Stomach (tissue), 9 donors: Measurements from ENCODE around the gene FCRLA. TPM values are rescaled to one million over a fixed set of nuclear protein-coding genes. Genes with fewer than 3 reads are reported as not detected.

Experiments
- DNase-seq, 2 donors: peaks; one replicate each; pipeline versions ENCODE4 v3.0.0 to v3.0.0-alpha.2; 2013 to 2019
- H3K27ac ChIP-seq, 5 donors: fragments of 200-600 bp in 4 of 5; sonication (generic) in 4 of 5; one replicate each; pipeline ENCODE4 v1.5.1; 2013 to 2019; ENCODE audit warnings: mild to moderate bottlenecking in 1 of 5, moderate library complexity in 1 of 5
- H3K27me3 ChIP-seq, 3 donors: fragments of 200-600 bp; sonication (generic); one replicate each; pipeline ENCODE4 v1.5.1; 2017 to 2019; ENCODE audit warnings: mixed run types in 1 of 3
- H3K36me3 ChIP-seq, 4 donors: fragments of 200-600 bp; sonication (generic); 1 replicate in 3 of 4; 2 replicates in 1 of 4; pipeline ENCODE4 v1.5.1; 2016 to 2019
- H3K4me1 ChIP-seq, 4 donors: fragments of 200-600 bp; sonication (generic); one replicate each; pipeline ENCODE4 v1.5.1; 2016 to 2019
- H3K4me3 ChIP-seq, 4 donors: fragments of 200-600 bp; sonication (generic) in 3 of 4; one replicate each; pipeline ENCODE4 v1.5.1; 2016 to 2019; ENCODE audit warnings: mild to moderate bottlenecking in 1 of 4
- H3K9me3 ChIP-seq, 4 donors: fragments of 200-600 bp; sonication (generic); one replicate each; pipeline ENCODE4 v1.5.1; 2016 to 2019
- EP300 ChIP-seq: sonication (generic); formaldehyde crosslinking; IDR thresholded peaks from one replicate; pipeline ENCODE4 v1.6.1; 2017; ENCODE audit warnings: antibody characterized with exemption
- POLR2A ChIP-seq, 4 donors: fragments of 450-650 bp; IDR thresholded peaks; one replicate each; pipeline ENCODE4 v1.6.1; 2016; ENCODE audit warnings: antibody characterized with exemption in 4 of 4, control low read depth in 2 of 4, mild to moderate bottlenecking in 1 of 4, moderate library complexity in 1 of 4
- POLR2AphosphoS5 ChIP-seq, 3 donors: sonication (generic); formaldehyde crosslinking; IDR thresholded peaks; one replicate each; pipeline ENCODE4 v1.6.1; 2016; ENCODE audit warnings: antibody characterized with exemption in 3 of 3
- WGBS, 5 donors: extraction: QIAGEN DNeasy Blood & Tissue Kit in 3 of 5; methylation state at CpG; one replicate each; pipeline versions ENCODE4 v1.1.5 to v1.1.7; 2013 to 2018; 5-methylcytosine and 5-hydroxymethylcytosine counted together
- intact Hi-C: fragments of 100-400 bp; cut with DNase I; formaldehyde crosslinking; loops from one replicate; pipeline ENCODE4 v1.15.1; 2023; ENCODE audit warnings: low total_unique reads
- polyA plus RNA-seq, 3 donors: library from polyadenylated mRNA; stranded (reverse); fragments of 200-250 nt; gene quantifications; one replicate each; pipeline ENCODE4 v1.2.3, GENCODE V29; 2013
- total RNA-seq, 5 donors: library from RNA; depleted of rRNA; stranded (reverse); fragments of >200 nt; gene quantifications; one replicate each; pipeline versions ENCODE4 v1.1.0 to v1.2.3, GENCODE V29; 2014 to 2016
- TF ChIP-seq, protein P1 (sequence below), 7 experiments: fragments of 450-650 bp in 4 of 7; fragments of 200-600 bp in 3 of 7; sonication (generic) in 3 of 7; IDR thresholded peaks; one replicate each; pipeline ENCODE4 v1.5.1; 2016 to 2019; ENCODE audit warnings: antibody characterized with exemption in 7 of 7, control low read depth in 2 of 7, mild to moderate bottlenecking in 1 of 7
- donor health status: healthy with polysubstance abuse.
- donor health status: Bipolar disorder and iron deficiency.
- donor health status: healthy.

Gene FCRLA
- total and polyA plus RNA-seq, 8 donors = 1.8 to 3.4 (median 2.6) TPM; not detected in 5

DNA sequence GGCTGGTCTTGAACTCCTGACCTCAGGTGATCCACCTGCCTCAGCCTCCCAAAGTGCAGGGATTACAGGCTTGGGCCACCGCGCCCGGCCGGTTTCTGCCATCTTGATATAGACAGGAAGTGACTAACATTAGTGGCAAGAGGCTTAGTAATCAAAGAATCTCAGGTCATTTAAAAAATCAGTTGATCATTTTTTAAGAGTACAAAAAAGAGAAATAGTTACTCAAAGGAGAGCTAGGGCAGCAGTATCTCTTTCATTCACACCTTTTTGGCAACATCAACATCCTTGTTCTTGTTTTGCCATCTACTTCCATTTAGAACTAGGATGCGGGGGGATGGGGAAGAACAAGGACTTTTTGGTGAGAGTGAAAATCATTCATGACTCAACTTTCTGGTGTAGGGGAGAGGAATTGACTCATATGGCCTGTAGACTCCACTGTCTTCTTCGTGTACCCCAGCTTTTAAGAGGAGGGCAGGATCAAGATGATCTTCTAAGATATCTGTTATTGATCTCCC lies 23.1 kb downstream of the FCRLA start:
- no peaks in the 10 kb centered on the region for H3K36me3 ChIP-seq

DNA sequence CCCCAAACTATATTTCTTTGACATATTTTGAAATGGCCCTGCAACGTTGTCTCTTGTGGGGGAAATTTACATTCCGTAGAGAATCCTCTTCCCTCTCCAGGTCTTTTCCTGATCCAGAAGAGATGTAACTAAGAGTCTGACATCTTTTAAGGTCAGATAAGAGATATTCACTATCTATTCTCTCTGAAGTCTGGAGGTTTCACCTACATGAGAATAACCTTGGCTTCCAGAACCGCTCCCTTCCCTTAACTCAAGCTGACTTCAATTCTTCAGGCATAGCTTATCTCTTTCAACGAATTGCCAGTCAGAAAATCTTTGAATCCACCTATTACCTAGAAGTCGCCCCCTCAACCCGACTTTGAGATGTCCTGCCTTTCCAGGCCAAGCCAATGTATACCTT lies 24.2 kb downstream of the FCRLA start:
- intact Hi-C loops = no loop called here
- H3K27ac ChIP-seq = no peak overlapping the region
- H3K27me3 ChIP-seq = peaks cover 0 to 26% (median 0%) of the 10 kb centered on the region in 3 donors
- H3K4me3 ChIP-seq = no peak overlapping the region
- no peak for DNase-seq
- H3K4me1 ChIP-seq = peaks cover 0 to 14% (median 9%) of the 10 kb centered on the region in 4 donors
- 67 to 78% (median 72%) methylated on average over 6 of the region's 6 CpGs for WGBS, 5 donors
- H3K36me3 ChIP-seq = no peaks in the 10 kb centered on the region
- TF ChIP-seq EP300 = no peak
- TF ChIP-seq, protein P1, sequence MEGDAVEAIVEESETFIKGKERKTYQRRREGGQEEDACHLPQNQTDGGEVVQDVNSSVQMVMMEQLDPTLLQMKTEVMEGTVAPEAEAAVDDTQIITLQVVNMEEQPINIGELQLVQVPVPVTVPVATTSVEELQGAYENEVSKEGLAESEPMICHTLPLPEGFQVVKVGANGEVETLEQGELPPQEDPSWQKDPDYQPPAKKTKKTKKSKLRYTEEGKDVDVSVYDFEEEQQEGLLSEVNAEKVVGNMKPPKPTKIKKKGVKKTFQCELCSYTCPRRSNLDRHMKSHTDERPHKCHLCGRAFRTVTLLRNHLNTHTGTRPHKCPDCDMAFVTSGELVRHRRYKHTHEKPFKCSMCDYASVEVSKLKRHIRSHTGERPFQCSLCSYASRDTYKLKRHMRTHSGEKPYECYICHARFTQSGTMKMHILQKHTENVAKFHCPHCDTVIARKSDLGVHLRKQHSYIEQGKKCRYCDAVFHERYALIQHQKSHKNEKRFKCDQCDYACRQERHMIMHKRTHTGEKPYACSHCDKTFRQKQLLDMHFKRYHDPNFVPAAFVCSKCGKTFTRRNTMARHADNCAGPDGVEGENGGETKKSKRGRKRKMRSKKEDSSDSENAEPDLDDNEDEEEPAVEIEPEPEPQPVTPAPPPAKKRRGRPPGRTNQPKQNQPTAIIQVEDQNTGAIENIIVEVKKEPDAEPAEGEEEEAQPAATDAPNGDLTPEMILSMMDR (IDR thresholded peaks at IDR 0.05) = no peak
- no peak for TF ChIP-seq POLR2A (IDR thresholded peaks at IDR 0.05)
- TF ChIP-seq POLR2AphosphoS5 (IDR thresholded peaks at IDR 0.05) = no peak
- no peaks in the 10 kb centered on the region for H3K9me3 ChIP-seq

More for the DNA sequence above, 23.1 kb downstream of the FCRLA start:
- Histone ChIP-seq H3K9me3 (no peaks in the 10 kb centered on the region), H3K4me3 (no peak overlapping the region), H3K27ac (no peak overlapping the region), H3K4me1 (peaks cover 8 to 25% (median 19%) of the 10 kb centered on the region in 4 donors), H3K27me3 (peaks cover 0 to 29% (median 0%) of the 10 kb centered on the region in 3 donors)
- 59 to 81% (median 76%) methylated on average over 6 of the region's 6 CpGs for WGBS, 5 donors
- intact Hi-C loops = no loop called here
- DNase-seq = no peak
- TF ChIP-seq POLR2AphosphoS5 (IDR thresholded peaks at IDR 0.05) (no peak), EP300 (no peak), POLR2A (IDR thresholded peaks at IDR 0.05) (no peak)
- TF ChIP-seq, protein P1 (IDR thresholded peaks at IDR 0.05) = no peak

DNA sequence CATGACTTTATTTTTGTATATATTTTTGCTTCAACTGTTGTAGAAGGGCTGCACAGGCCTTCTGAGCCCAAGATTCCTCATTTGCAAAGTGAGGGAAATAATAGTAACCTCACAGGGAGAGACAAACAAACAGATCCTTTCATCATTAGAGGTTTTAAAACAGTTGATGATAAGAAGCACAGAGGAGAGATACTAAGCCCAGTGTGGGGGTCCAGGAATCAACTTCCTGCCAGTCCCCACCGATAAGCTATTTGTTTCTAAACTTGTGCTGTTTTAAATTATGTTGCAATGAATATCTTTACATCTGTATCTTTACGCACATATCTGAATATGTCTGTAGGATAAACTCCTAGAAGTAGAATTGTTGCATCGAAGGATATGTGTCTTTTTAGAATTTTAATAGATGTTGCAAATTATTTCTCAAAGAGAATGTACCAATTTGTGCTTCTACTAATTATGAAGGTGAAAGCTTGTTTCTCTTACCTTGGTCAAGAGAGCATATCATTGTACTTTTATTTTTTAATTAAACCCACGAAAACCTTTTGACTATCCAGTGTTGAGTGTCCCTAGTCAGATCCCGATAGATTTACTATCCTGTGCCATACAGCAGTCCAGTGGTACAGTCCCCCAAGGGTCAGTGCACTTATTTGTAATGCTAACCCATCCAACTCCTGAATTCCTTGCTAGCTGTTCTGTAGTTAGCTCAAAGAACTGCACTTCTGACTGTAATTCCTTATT lies 25.1 kb downstream of the FCRLA start:
- intact Hi-C loops = no loop called here
- Histone ChIP-seq H3K36me3 (no peaks in the 10 kb centered on the region), H3K4me3 (no peak overlapping the region), H3K27ac (no peak overlapping the region), H3K9me3 (no peaks in the 10 kb centered on the region), H3K27me3 (peaks cover 0 to 18% (median 0%) of the 10 kb centered on the region in 3 donors), H3K4me1 (peaks cover 0 to 10% (median 4%) of the 10 kb centered on the region in 4 donors)
- 70 to 86% (median 80%) methylated on average over 5 of the region's 5 CpGs for WGBS, 5 donors
- DNase-seq = no peak
- TF ChIP-seq EP300 (no peak), POLR2AphosphoS5 (IDR thresholded peaks at IDR 0.05) (no peak), POLR2A (IDR thresholded peaks at IDR 0.05) (no peak)
- TF ChIP-seq, protein P1 (IDR thresholded peaks at IDR 0.05) = no peak

DNA sequence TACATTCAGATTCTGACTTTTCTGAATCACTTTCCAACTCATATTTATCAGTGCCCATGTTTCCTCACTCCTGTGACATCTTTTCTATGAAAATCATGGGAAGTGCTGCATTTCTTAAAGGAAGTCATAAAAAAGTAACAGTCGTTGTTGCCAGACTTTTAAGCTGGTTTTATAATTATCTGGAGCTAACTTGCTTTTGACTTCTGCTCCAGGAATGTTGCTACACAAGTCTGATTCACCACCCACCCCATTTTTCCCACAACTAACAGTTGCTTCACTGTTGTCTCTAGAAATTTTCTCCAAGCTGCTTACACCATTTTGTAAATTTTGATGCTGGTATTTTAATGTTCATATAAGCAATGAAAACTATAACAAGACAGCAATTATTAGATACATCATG lies 26.5 kb downstream of the FCRLA start:
- Histone ChIP-seq H3K27me3 (peaks cover 0 to 27% (median 0%) of the 10 kb centered on the region in 3 donors), H3K9me3 (no peaks in the 10 kb centered on the region), H3K36me3 (no peaks in the 10 kb centered on the region), H3K4me3 (no peak overlapping the region), H3K4me1 (no peaks in the 10 kb centered on the region), H3K27ac (no peak overlapping the region)
- intact Hi-C loops = no loop called here
- TF ChIP-seq POLR2AphosphoS5 (IDR thresholded peaks at IDR 0.05) (no peak), POLR2A (IDR thresholded peaks at IDR 0.05) (no peak), EP300 (no peak)
- TF ChIP-seq, protein P1 (IDR thresholded peaks at IDR 0.05) = no peak
- peak in 1 of 2 donors; percentile 33 for DNase-seq
- WGBS, 5 donors = 11 to 19% (median 17%) methylated on average over 1 of the region's 1 CpG
